Measurements from ENCODE around the gene MTG2. TPM values are rescaled to one million over a fixed set of nuclear protein-coding genes. Genes with fewer than 3 reads are reported as not detected.

MTG2 gene
- polyA plus RNA-seq, 1 donor (not counting 4 experiments of a cell fraction or from before 2014, with no cell fraction given), result 24.7 TPM

- H3K9me3 ChIP-seq (ENCODE audit: control insufficient read depth, low read depth, low read length), result no peaks in the 10 kb centered on the region
- H3K4me2 ChIP-seq (ENCODE audit: control insufficient read depth, extremely low read depth, insufficient read depth, low read depth, low read length), result no peak overlapping the region
- DNase-seq (ENCODE audit: low read depth, low spot score) (no peak), FAIRE-seq (no peak)
- no peaks in the 10 kb centered on the region for H3K4me1 ChIP-seq (ENCODE audit: control insufficient read depth, extremely low read depth, insufficient read depth, low read length)
- H3K79me2 ChIP-seq (ENCODE audit: control insufficient read depth, insufficient read depth, low read length), result no peaks in the 10 kb centered on the region
- no peak overlapping the region for H3K4me3 ChIP-seq (ENCODE audit: control insufficient read depth in 2 of 3, extremely low read depth in 1 of 3, insufficient read depth in 2 of 3, low read depth in 1 of 3, low read length in 3 of 3)
- no peak overlapping the region for H3K27ac ChIP-seq (ENCODE audit: control insufficient read depth, insufficient read depth, low read length)
- H4K20me1 ChIP-seq (ENCODE audit: control insufficient read depth, extremely low read depth, insufficient read depth, low read length), result peaks cover 9% of the 10 kb centered on the region
- H3K9me1 ChIP-seq (ENCODE audit: control insufficient read depth, extremely low read depth, insufficient read depth, low read length), result no peaks in the 10 kb centered on the region
- no peak overlapping the region for H3K9ac ChIP-seq (ENCODE audit: control insufficient read depth, extremely low read depth, insufficient read depth, low read length)
- H3K36me3 ChIP-seq (ENCODE audit: control insufficient read depth in 2 of 2, extremely low read depth in 1 of 2, insufficient read depth in 2 of 2, low read length in 2 of 2), result no peaks in the 10 kb centered on the region
- dilution Hi-C loops (cut with MboI; ENCODE audit: extremely low pct_ligation_motif_present, low sequenced_read_pairs), result no loop called here
- H3K27me3 ChIP-seq (ENCODE audit: control insufficient read depth, extremely low read depth, insufficient read depth, low read length), result peaks cover 76% of the 10 kb centered on the region
- H2AFZ ChIP-seq (ENCODE audit: control insufficient read depth, low read length), result no peak overlapping the region
- TF ChIP-seq CTCF (optimal IDR thresholded peaks at IDR 0.05 in 1 of 3, IDR thresholded peaks at IDR 0.05 in 1 of 3, conservative IDR thresholded peaks at IDR 0.05 in 1 of 3; ENCODE audit: extremely low read depth in 1 of 3, insufficient read depth in 2 of 3, low read length in 3 of 3) (no peak), EZH2 (IDR thresholded peaks at IDR 0.05; ENCODE audit: low read length) (no peak)
Observed at GRCh38 chr20:62215020-62215990, 32.5 kb downstream of the MTG2 start.

DNA sequence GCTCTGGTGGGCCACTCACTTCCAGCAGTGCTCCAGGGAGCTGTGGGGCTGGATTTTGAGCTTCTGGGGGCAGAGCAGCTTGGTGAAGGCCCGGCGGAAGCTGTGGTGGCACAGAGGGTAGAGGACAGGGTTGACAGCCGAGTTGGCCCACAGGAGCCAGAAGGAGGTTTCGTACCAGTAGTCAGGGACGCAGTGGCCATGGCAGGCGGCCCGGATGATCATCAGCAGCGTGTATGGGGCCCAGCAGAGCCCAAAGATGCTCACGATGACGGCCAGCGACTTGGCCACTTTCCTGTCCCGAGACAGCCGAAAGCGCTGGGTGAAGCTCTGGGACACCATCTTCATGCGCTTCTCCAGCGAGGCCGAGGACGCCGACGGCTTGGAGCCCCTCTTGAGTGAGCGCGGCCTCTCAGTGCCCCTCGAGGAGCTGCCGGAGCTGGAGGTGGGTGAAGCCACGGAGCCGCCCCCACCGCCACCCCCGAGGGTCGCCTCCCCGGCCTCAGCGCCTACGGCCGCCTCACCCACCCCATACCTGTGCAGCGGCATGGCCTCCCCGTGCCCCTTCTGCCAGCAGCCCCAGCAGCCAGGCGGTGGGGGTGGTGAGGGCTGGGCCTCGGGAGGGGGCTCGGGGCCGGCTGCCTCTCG is 33.3 kb downstream of the MTG2 start:
- DNase-seq (ENCODE audit: low read depth, low spot score) (no peak), FAIRE-seq (no peak)
- TF ChIP-seq CTCF (optimal IDR thresholded peaks at IDR 0.05 in 1 of 3, IDR thresholded peaks at IDR 0.05 in 1 of 3, conservative IDR thresholded peaks at IDR 0.05 in 1 of 3; ENCODE audit: extremely low read depth in 1 of 3, insufficient read depth in 2 of 3, low read length in 3 of 3) (no peak), EZH2 (IDR thresholded peaks at IDR 0.05; ENCODE audit: low read length) (no peak)
- Histone ChIP-seq H4K20me1 (ENCODE audit: control insufficient read depth, extremely low read depth, insufficient read depth, low read length) (peaks cover 9% of the 10 kb centered on the region), H3K9me1 (ENCODE audit: control insufficient read depth, extremely low read depth, insufficient read depth, low read length) (no peaks in the 10 kb centered on the region), H3K9ac (ENCODE audit: control insufficient read depth, extremely low read depth, insufficient read depth, low read length) (no peak overlapping the region), H3K36me3 (ENCODE audit: control insufficient read depth in 2 of 2, extremely low read depth in 1 of 2, insufficient read depth in 2 of 2, low read length in 2 of 2) (no peaks in the 10 kb centered on the region), H3K4me3 (ENCODE audit: control insufficient read depth in 2 of 3, extremely low read depth in 1 of 3, insufficient read depth in 2 of 3, low read depth in 1 of 3, low read length in 3 of 3) (no peak overlapping the region), H3K27me3 (ENCODE audit: control insufficient read depth, extremely low read depth, insufficient read depth, low read length) (peaks cover 77% of the 10 kb centered on the region), H3K9me3 (ENCODE audit: control insufficient read depth, low read depth, low read length) (no peaks in the 10 kb centered on the region), H2AFZ (ENCODE audit: control insufficient read depth, low read length) (no peak overlapping the region), H3K4me2 (ENCODE audit: control insufficient read depth, extremely low read depth, insufficient read depth, low read depth, low read length) (no peak overlapping the region), H3K79me2 (ENCODE audit: control insufficient read depth, insufficient read depth, low read length) (no peaks in the 10 kb centered on the region), H3K4me1 (ENCODE audit: control insufficient read depth, extremely low read depth, insufficient read depth, low read length) (no peaks in the 10 kb centered on the region), H3K27ac (ENCODE audit: control insufficient read depth, insufficient read depth, low read length) (no peak overlapping the region)
- dilution Hi-C loops (cut with MboI; ENCODE audit: extremely low pct_ligation_motif_present, low sequenced_read_pairs), result no loop called here

Measured in keratinocyte (primary cell).